ENCODE results near the gene MICU1. TPM values are rescaled to one million over a fixed set of nuclear protein-coding genes. Genes with fewer than 3 reads are reported as not detected.

MICU1 gene
- total RNA-seq, 1 donor from 2014 or later: 79.8 TPM

DNA sequence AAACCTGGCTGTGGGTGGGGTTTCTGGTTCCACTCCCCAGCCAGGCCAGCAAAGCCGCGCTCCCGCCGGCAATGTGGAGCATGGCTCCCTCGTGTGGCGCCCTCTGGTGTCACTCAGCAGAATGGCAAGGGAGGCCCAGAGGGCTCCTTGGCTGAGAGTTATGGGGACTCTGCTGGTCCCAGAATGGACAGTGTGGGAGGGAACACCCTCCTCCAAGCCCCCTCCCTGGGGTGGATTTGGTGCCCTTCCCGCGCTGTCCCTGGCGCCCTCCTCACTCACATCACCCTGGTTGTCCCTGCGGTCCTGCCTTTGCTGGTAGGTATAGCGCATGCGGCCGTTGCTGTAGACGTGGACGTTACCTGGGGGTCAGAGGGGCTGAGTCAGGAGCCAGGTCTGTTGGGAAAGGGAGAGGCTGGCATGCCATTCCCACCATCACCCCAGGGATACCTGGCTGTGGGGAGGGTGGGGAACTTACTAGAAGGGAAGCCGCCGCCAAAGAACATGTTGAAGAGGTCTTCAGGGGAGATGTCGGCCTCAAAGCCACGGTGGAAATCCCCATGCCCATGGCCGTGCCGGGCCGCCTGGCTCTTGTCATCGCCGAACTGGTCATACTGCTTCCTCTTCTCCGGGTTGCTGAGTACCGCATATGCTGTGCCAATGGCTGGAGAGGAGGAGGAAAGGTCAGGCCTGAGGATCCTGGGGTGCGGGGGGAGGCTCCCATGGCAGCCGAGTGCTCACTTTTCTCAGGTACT, 285.2 kb downstream of the MICU1 start:
- Histone ChIP-seq H3K9me3 (ENCODE audit: low read depth) (no peaks in the 10 kb centered on the region), H3K4me2 (no peak overlapping the region), H3K36me3 (peaks cover 5% of the 10 kb centered on the region), H3K4me1 (peaks cover 6% of the 10 kb centered on the region), H3K4me3 (no peak overlapping the region), H2AFZ (replicated peaks) (no peak overlapping the region), H3F3A (ENCODE audit: low read depth) (peaks cover 23% of the 10 kb centered on the region), H3K9ac (no peak overlapping the region), H3K79me2 (ENCODE audit: low read depth) (no peaks in the 10 kb centered on the region), H3K27me3 (no peaks in the 10 kb centered on the region), H4K20me1 (ENCODE audit: low read depth) (no peaks in the 10 kb centered on the region), H3K27ac (no peak overlapping the region)
- H3K36me3 Mint-ChIP-seq: peaks cover 15% of the 10 kb centered on the region
- peaks cover 17% of the 10 kb centered on the region for H3K4me1 Mint-ChIP-seq
- peaks cover 3% of the 10 kb centered on the region for H3K27me3 Mint-ChIP-seq (ENCODE audit: insufficient read depth, low read depth)
- H3K9me3 Mint-ChIP-seq: no peaks in the 10 kb centered on the region
- peak; percentile 79 for DNase-seq (ENCODE audit: low spot score)
- H3K27ac Mint-ChIP-seq: no peak overlapping the region
- no peak overlapping the region for H3K4me3 Mint-ChIP-seq
- TF ChIP-seq, protein P1, sequence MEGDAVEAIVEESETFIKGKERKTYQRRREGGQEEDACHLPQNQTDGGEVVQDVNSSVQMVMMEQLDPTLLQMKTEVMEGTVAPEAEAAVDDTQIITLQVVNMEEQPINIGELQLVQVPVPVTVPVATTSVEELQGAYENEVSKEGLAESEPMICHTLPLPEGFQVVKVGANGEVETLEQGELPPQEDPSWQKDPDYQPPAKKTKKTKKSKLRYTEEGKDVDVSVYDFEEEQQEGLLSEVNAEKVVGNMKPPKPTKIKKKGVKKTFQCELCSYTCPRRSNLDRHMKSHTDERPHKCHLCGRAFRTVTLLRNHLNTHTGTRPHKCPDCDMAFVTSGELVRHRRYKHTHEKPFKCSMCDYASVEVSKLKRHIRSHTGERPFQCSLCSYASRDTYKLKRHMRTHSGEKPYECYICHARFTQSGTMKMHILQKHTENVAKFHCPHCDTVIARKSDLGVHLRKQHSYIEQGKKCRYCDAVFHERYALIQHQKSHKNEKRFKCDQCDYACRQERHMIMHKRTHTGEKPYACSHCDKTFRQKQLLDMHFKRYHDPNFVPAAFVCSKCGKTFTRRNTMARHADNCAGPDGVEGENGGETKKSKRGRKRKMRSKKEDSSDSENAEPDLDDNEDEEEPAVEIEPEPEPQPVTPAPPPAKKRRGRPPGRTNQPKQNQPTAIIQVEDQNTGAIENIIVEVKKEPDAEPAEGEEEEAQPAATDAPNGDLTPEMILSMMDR (IDR thresholded peaks at IDR 0.05): peak; percentile 95
- no peak for TF ChIP-seq EZH2 (IDR thresholded peaks at IDR 0.05)

DNA sequence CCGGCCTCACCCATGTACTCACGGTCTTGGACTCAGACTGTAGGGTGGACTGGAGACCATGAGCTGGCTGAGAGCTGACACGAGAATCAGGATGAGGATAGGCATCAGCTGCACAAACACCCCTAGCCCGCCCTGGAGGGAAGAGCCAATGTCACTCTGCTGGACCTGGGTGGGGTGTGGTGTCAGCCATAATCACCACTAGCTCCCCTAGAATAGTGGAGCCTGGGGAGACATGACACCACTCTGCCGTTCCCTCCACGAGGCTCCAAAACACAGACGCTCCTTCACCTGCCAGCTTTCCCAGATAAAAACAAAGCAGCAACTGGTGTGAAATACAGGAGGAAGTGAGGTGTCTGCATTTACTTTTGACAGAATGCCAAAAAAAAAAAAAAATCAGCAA, 287.7 kb downstream of the MICU1 start:
- DNase-seq (ENCODE audit: low spot score): no peak
- no peak overlapping the region for H3K9ac ChIP-seq
- TF ChIP-seq EZH2phosphoT487 (IDR thresholded peaks at IDR 0.05) (no peak), EZH2 (IDR thresholded peaks at IDR 0.05) (no peak)
- TF ChIP-seq, protein P1 (IDR thresholded peaks at IDR 0.05): no peak
- H3F3A ChIP-seq (ENCODE audit: low read depth): peaks cover 28% of the 10 kb centered on the region
- H3K4me2 ChIP-seq: no peak overlapping the region
- no peaks in the 10 kb centered on the region for H4K20me1 ChIP-seq (ENCODE audit: low read depth)
- no peak overlapping the region for H3K27ac Mint-ChIP-seq
- peaks cover 8% of the 10 kb centered on the region for H3K36me3 Mint-ChIP-seq
- no peaks in the 10 kb centered on the region for H3K79me2 ChIP-seq (ENCODE audit: low read depth)
- no peaks in the 10 kb centered on the region for H3K9me3 ChIP-seq (ENCODE audit: low read depth)
- H3K9me3 Mint-ChIP-seq: no peaks in the 10 kb centered on the region
- H3K4me3 ChIP-seq: no peak overlapping the region
- H3K36me3 ChIP-seq: peaks cover 5% of the 10 kb centered on the region
- H3K4me3 Mint-ChIP-seq: no peak overlapping the region
- H3K27me3 ChIP-seq: no peaks in the 10 kb centered on the region
- peaks cover 5% of the 10 kb centered on the region for H3K27me3 Mint-ChIP-seq (ENCODE audit: insufficient read depth, low read depth)
- no peak overlapping the region for H2AFZ ChIP-seq (replicated peaks)
- H3K27ac ChIP-seq: no peak overlapping the region
- peaks cover 24% of the 10 kb centered on the region for H3K4me1 ChIP-seq
- H3K4me1 Mint-ChIP-seq: peaks cover 42% of the 10 kb centered on the region

DNA sequence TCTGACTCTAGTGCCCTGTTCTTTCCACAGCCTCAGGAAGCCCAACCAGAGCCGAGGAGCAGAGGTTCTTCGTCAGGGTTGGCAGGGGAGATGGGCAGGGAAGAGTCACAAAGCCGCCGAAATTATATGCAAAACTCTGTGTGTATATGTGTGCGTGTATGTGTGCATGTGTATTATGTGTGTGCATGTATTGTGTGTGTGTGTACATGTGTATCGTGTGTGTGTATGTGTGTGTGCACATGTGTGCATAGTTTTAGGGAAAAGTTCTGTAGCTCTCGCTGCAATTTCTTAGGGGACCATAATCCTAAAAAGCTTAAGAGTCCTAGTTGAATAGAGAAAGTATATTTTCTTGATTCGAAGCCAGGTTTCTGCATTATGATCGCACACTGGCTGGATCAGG, 288.2 kb downstream of the MICU1 start:
- H3K27ac ChIP-seq: no peak overlapping the region
- DNase-seq (ENCODE audit: low spot score): no peak
- H3K36me3 ChIP-seq: peaks cover 5% of the 10 kb centered on the region
- H3K79me2 ChIP-seq (ENCODE audit: low read depth): no peaks in the 10 kb centered on the region
- no peaks in the 10 kb centered on the region for H3K27me3 ChIP-seq
- peaks cover 31% of the 10 kb centered on the region for H3F3A ChIP-seq (ENCODE audit: low read depth)
- Mint-ChIP-seq H3K27ac (no peak overlapping the region), H3K27me3 (ENCODE audit: insufficient read depth, low read depth) (peaks cover 5% of the 10 kb centered on the region), H3K4me1 (peaks cover 47% of the 10 kb centered on the region), H3K4me3 (no peak overlapping the region), H3K36me3 (peaks cover 7% of the 10 kb centered on the region), H3K9me3 (no peaks in the 10 kb centered on the region)
- no peak overlapping the region for H3K4me2 ChIP-seq
- TF ChIP-seq EZH2phosphoT487 (IDR thresholded peaks at IDR 0.05): no peak
- TF ChIP-seq, protein P1 (IDR thresholded peaks at IDR 0.05): no peak
- no peak for TF ChIP-seq EZH2 (IDR thresholded peaks at IDR 0.05)
- no peaks in the 10 kb centered on the region for H4K20me1 ChIP-seq (ENCODE audit: low read depth)
- H2AFZ ChIP-seq (replicated peaks): no peak overlapping the region
- peaks cover 29% of the 10 kb centered on the region for H3K4me1 ChIP-seq
- no peak overlapping the region for H3K9ac ChIP-seq
- H3K9me3 ChIP-seq (ENCODE audit: low read depth): no peaks in the 10 kb centered on the region
- no peak overlapping the region for H3K4me3 ChIP-seq

All from neural progenitor cell (in vitro differentiated cells).